Liver (tissue), 9 donors: Measurements from ENCODE around the gene LRRC27. TPM values are rescaled to one million over a fixed set of nuclear protein-coding genes. Genes with fewer than 3 reads are reported as not detected.

Experiments used
- DNase-seq: peaks from one replicate; pipeline ENCODE4 v3.0.0-alpha.2; 2017; ENCODE audit warnings: low spot score
- H3K27ac ChIP-seq, 2 donors: one replicate each; pipeline ENCODE4 v1.7.0; 2013; ENCODE audit warnings: inconsistent platforms in 2 of 2, low read length in 2 of 2, control low read depth in 1 of 2, low read depth in 1 of 2, mild to moderate bottlenecking in 1 of 2
- H3K27me3 ChIP-seq, 4 donors: one replicate each; pipeline versions ENCODE4 v1.6.1 to v1.7.0; 2013; ENCODE audit warnings: low read length in 3 of 4, inconsistent platforms in 1 of 4, mild to moderate bottlenecking in 1 of 4, moderate library complexity in 1 of 4; ENCODE audit not compliant: control insufficient read depth in 4 of 4, insufficient read depth in 4 of 4
- H3K36me3 ChIP-seq, 4 donors: one replicate each; pipeline versions ENCODE4 v1.6.1 to v1.7.0; 2013; ENCODE audit warnings: low read length in 3 of 4, mild to moderate bottlenecking in 3 of 4, low read depth in 1 of 4, moderate library complexity in 1 of 4; ENCODE audit not compliant: control insufficient read depth in 4 of 4, insufficient read depth in 3 of 4
- H3K4me1 ChIP-seq, 4 donors: one replicate each; pipeline versions ENCODE4 v1.6.1 to v1.7.0; 2013; ENCODE audit warnings: low read length in 3 of 4, mild to moderate bottlenecking in 3 of 4, moderate library complexity in 1 of 4; ENCODE audit not compliant: control insufficient read depth in 4 of 4, insufficient read depth in 4 of 4
- H3K4me3 ChIP-seq, 3 donors: one replicate each; pipeline versions ENCODE4 v1.6.1 to v1.7.0; 2013; ENCODE audit warnings: low read length in 3 of 3, control low read depth in 1 of 3, low read depth in 1 of 3, mild to moderate bottlenecking in 1 of 3
- H3K9ac ChIP-seq, 2 donors: one replicate each; pipeline ENCODE4 v1.7.0; 2013; ENCODE audit warnings: low read length in 2 of 2, mild to moderate bottlenecking in 2 of 2, moderate library complexity in 2 of 2, control low read depth in 1 of 2, low read depth in 1 of 2
- H3K9me3 ChIP-seq, 4 donors: one replicate each; pipeline versions ENCODE4 v1.6.1 to v1.7.0; 2013; ENCODE audit warnings: low read length in 3 of 4; ENCODE audit not compliant: control insufficient read depth in 4 of 4
- ATF3 ChIP-seq: IDR thresholded peaks from 2 replicates; pipeline ENCODE4 v1.6.1; 2016; ENCODE audit warnings: antibody characterized with exemption
- CTCF ChIP-seq: fragments of 150-350 bp; IDR thresholded peaks from 2 replicates; pipeline ENCODE4 v1.5.1; 2017; ENCODE audit warnings: improper control_type of control experiment, low read depth, low read length; ENCODE audit not compliant: missing input control
- EGR1 ChIP-seq, 2 donors: IDR thresholded peaks; 2 replicates each; pipeline ENCODE4 v1.6.1; 2016 to 2018; ENCODE audit warnings: antibody characterized with exemption in 2 of 2, low read depth in 2 of 2
- FOXA1 ChIP-seq: IDR thresholded peaks from 2 replicates; pipeline ENCODE4 v1.6.1; 2016; ENCODE audit warnings: antibody characterized with exemption
- FOXA2 ChIP-seq: IDR thresholded peaks from 2 replicates; pipeline ENCODE4 v1.6.1; 2016; ENCODE audit warnings: antibody characterized with exemption
- GABPA ChIP-seq, 2 donors: IDR thresholded peaks in 1 of 2; conservative IDR thresholded peaks in 1 of 2; 2 replicates each; pipeline ENCODE4 v1.6.1; 2016; ENCODE audit warnings: antibody characterized with exemption in 2 of 2, mild to moderate bottlenecking in 1 of 2, moderate library complexity in 1 of 2
- HNF4A ChIP-seq, 2 donors: conservative IDR thresholded peaks; 2 replicates each; pipeline ENCODE4 v1.6.1; 2016; ENCODE audit warnings: antibody characterized with exemption in 2 of 2, mild to moderate bottlenecking in 2 of 2
- HNF4G ChIP-seq: IDR thresholded peaks from 2 replicates; pipeline ENCODE4 v1.6.1; 2016; ENCODE audit warnings: antibody characterized with exemption
- JUND ChIP-seq, 2 donors: IDR thresholded peaks; 2 replicates each; pipeline ENCODE4 v1.6.1; 2016; ENCODE audit warnings: antibody characterized with exemption in 2 of 2
- MAX ChIP-seq: IDR thresholded peaks from 2 replicates; pipeline ENCODE4 v1.6.1; 2016; ENCODE audit warnings: antibody characterized with exemption
- NR2F2 ChIP-seq: IDR thresholded peaks from 2 replicates; pipeline ENCODE4 v1.6.1; 2016; ENCODE audit warnings: antibody characterized with exemption
- RAD21 ChIP-seq, 2 donors: IDR thresholded peaks; 2 replicates each; pipeline ENCODE4 v1.6.1; 2016; ENCODE audit warnings: antibody characterized with exemption in 2 of 2, mild to moderate bottlenecking in 2 of 2
- REST ChIP-seq: IDR thresholded peaks from 2 replicates; pipeline ENCODE4 v1.6.1; 2016; ENCODE audit warnings: antibody characterized with exemption, mild to moderate bottlenecking
- RXRA ChIP-seq, 2 donors: IDR thresholded peaks; 2 replicates each; pipeline ENCODE4 v1.6.1; 2017 to 2018; ENCODE audit warnings: antibody characterized with exemption in 2 of 2, mild to moderate bottlenecking in 1 of 2
- SP1 ChIP-seq: IDR thresholded peaks from 2 replicates; pipeline ENCODE4 v1.6.1; 2018; ENCODE audit warnings: antibody characterized with exemption, mild to moderate bottlenecking
- TAF1 ChIP-seq: conservative IDR thresholded peaks from 2 replicates; pipeline ENCODE4 v1.6.1; 2016; ENCODE audit warnings: antibody characterized with exemption, mild to moderate bottlenecking
- YY1 ChIP-seq: IDR thresholded peaks from 2 replicates; pipeline ENCODE4 v1.6.1; 2016; ENCODE audit warnings: antibody characterized with exemption, mild to moderate bottlenecking
- ZBTB33 ChIP-seq: IDR thresholded peaks from 2 replicates; pipeline ENCODE4 v1.6.1; 2016; ENCODE audit warnings: antibody characterized with exemption
- WGBS: extraction: QIAGEN DNeasy Blood & Tissue Kit; methylation state at CpG from one replicate; pipeline ENCODE4 v1.1.7; 2013; 5-methylcytosine and 5-hydroxymethylcytosine counted together
- polyA plus RNA-seq, 2 donors: library from polyadenylated mRNA; stranded (reverse) in 1 of 2; unstranded in 1 of 2; fragments of 200-250 nt in 1 of 2; fragments of >200 nt in 1 of 2; fragmentation: Nextera tagmentation in 1 of 2; extraction: Ambion mirVana in 1 of 2; gene quantifications; one replicate each; pipeline versions ENCODE4 v1.2.1 to v1.2.3, GENCODE V29; 2013 to 2015
- total RNA-seq, 2 donors: library from RNA; depleted of rRNA; stranded (reverse); fragments of >200 nt; gene quantifications; one replicate each; pipeline ENCODE4 v1.2.3, GENCODE V29; 2014
- donor health status: healthy.
- donor health status: healthy.
- donor health status: healthy.
- donor health status: healthy.
- donor health status: healthy.

Gene LRRC27
- total and polyA plus RNA-seq, 4 donors, result 1.8 to 2.8 (median 2.6) TPM

GRCh38 chr10:132410056-132410778 lies 78.2 kb downstream of the LRRC27 start:
- H3K4me1 ChIP-seq, result peaks cover 0 to 17% (median 11%) of the 10 kb centered on the region in 4 donors
- DNase-seq, result no peak
- WGBS, result 93% methylated on average over 28 of the region's 28 CpGs
- no peak overlapping the region for H3K4me3 ChIP-seq
- H3K36me3 ChIP-seq, result peaks cover 0 to 6% (median 1%) of the 10 kb centered on the region in 4 donors
- no peak overlapping the region for H3K27ac ChIP-seq
- H3K27me3 ChIP-seq, result no peaks in the 10 kb centered on the region
- no peaks in the 10 kb centered on the region for H3K9me3 ChIP-seq
- no peak overlapping the region for H3K9ac ChIP-seq
- no peak for TF ChIP-seq SP1
- no peak for TF ChIP-seq FOXA1
- no peak for TF ChIP-seq YY1
- TF ChIP-seq RXRA (IDR thresholded peaks at IDR 0.05), result no peak
- no peak for TF ChIP-seq TAF1

- TF ChIP-seq FOXA2 (no peak), NR2F2 (no peak), HNF4A (conservative IDR thresholded peaks at IDR 0.05) (no peak), TAF1 (no peak), JUND (IDR thresholded peaks at IDR 0.05) (no peak), CTCF (no peak), EGR1 (IDR thresholded peaks at IDR 0.05; ENCODE audit: low read depth in 2 of 2) (no peak), FOXA1 (no peak), RAD21 (IDR thresholded peaks at IDR 0.05) (no peak), SP1 (no peak), MAX (no peak), YY1 (no peak), HNF4G (no peak), RXRA (IDR thresholded peaks at IDR 0.05) (no peak), ZBTB33 (no peak), REST (no peak), GABPA (IDR thresholded peaks at IDR 0.05 in 1 of 2, conservative IDR thresholded peaks at IDR 0.05 in 1 of 2) (no peak), ATF3 (no peak)
- H3K9ac ChIP-seq, result no peak overlapping the region
- DNase-seq, result no peak
- peaks cover 0 to 17% (median 11%) of the 10 kb centered on the region in 4 donors for H3K4me1 ChIP-seq
- H3K4me3 ChIP-seq, result no peak overlapping the region
- no peak overlapping the region for H3K27ac ChIP-seq
- H3K27me3 ChIP-seq, result no peaks in the 10 kb centered on the region
- 84% methylated on average over 28 of the region's 28 CpGs for WGBS
- H3K9me3 ChIP-seq, result no peaks in the 10 kb centered on the region
- peaks cover 0 to 3% (median under 1%) of the 10 kb centered on the region in 4 donors for H3K36me3 ChIP-seq
Measured at GRCh38 chr10:132410779-132411532, 79.0 kb downstream of the LRRC27 start.
